Measurements from ENCODE around the gene ZBTB22.
"Not testable (repeated sequence)": the region's sequence is repeated elsewhere in the genome, so short reads cannot be mapped to it uniquely, and the experiment has no call there.

ZBTB22 gene

DNA sequence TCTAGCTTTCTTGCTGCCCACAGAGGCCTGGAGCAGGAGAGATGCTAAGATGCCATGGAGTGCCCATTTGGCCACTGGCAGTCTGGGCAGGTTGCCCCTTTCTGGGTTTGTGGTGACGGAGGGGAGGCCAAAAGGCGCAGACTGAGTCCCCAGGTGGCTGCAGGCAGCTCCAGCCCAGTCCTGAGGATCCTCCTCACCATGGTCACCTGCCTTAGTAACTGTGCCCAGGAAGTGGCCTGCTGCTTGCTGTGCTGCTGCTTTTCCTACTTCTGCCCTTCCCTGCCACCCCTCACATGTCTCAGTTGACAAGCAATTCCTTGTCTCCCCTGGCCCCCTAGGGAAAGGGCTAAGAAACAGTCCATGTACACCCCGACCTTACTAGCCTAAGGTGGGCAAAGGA, 38.8 kb upstream of the ZBTB22 start:
- H3K4me3 ChIP-seq (ENCODE audit: insufficient read depth in 1 of 2, low read depth in 1 of 2, low read length in 2 of 2): no peak overlapping the region
- no peak overlapping the region for H2BK15ac ChIP-seq (ENCODE audit: low read depth, poor library complexity, severe bottlenecking)
- H2BK120ac ChIP-seq (ENCODE audit: low read depth, low read length): no peak overlapping the region
- no peaks in the 10 kb centered on the region for H3K79me1 ChIP-seq (replicated peaks; ENCODE audit: low read length, poor library complexity, severe bottlenecking)
- no peak for DNase-seq
- H3K27ac ChIP-seq (ENCODE audit: low read length, poor library complexity, severe bottlenecking): no peak overlapping the region
- H3K23ac ChIP-seq (ENCODE audit: low read length in 2 of 2): no peak overlapping the region
- WGBS: 98% methylated on average over 3 of the region's 3 CpGs
- H4K91ac ChIP-seq (ENCODE audit: low read length): no peak overlapping the region
- H3K9me3 ChIP-seq (ENCODE audit: control insufficient read depth, low read length): no peaks in the 10 kb centered on the region
- H3K4me2 ChIP-seq (ENCODE audit: low read length, poor library complexity, severe bottlenecking): no peak overlapping the region
- no peak overlapping the region for H3K9ac ChIP-seq (ENCODE audit: low read length)
- peaks cover 7% of the 10 kb centered on the region for H3K4me1 ChIP-seq (ENCODE audit: control insufficient read depth, insufficient read depth, low read depth, low read length)
- H3K36me3 ChIP-seq (ENCODE audit: control insufficient read depth in 1 of 2, insufficient read depth in 2 of 2, low read depth in 1 of 2, low read length in 2 of 2): no peaks in the 10 kb centered on the region
- no peak overlapping the region for H2BK12ac ChIP-seq (ENCODE audit: low read length in 2 of 2)
- peak overlapping the region in 1 of 2 experiments; percentile 32 for H3K14ac ChIP-seq (ENCODE audit: low read length in 2 of 2)
- no peak overlapping the region for H2AK5ac ChIP-seq (ENCODE audit: low read length, severe bottlenecking)
- peaks cover 0 to 44% of the 10 kb centered on the region in 2 experiments for H3K27me3 ChIP-seq (ENCODE audit: control insufficient read depth in 1 of 2, insufficient read depth in 1 of 2, low read length in 2 of 2)
- H3K4ac ChIP-seq (ENCODE audit: low read depth in 1 of 2, low read length in 2 of 2): no peak overlapping the region
- no peak overlapping the region for H2BK5ac ChIP-seq (ENCODE audit: low read depth, low read length, poor library complexity, severe bottlenecking)
- no peak overlapping the region for H4K8ac ChIP-seq (ENCODE audit: low read length)
- H3K18ac ChIP-seq (ENCODE audit: low read depth in 1 of 2, low read length in 2 of 2): peak overlapping the region in 1 of 2 experiments; percentile 34
- peak overlapping the region; percentile 23 for H2AFZ ChIP-seq (ENCODE audit: low read depth, low read length)

DNA sequence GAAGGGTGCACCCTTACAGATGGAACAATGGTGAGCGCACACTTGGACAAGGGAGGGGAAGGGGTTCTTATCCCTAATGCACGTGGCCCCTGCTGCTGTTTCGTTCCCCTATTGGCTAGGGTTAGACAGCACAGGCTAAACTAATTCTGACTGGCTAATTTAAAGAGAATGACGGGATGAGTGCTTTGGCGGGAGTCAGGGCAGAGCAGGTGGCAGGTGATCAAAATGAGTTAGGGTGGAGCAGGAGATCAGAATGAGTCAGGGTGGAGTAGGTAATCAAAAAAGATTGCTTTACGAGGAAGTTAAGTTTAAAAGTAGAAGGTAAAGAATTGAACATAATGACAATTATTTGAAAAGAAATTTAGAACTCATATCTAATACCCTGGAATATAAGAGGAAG, 38.3 kb upstream of the ZBTB22 start:
- not testable (repeated sequence) for H3K9ac ChIP-seq (ENCODE audit: low read length); H3K23ac ChIP-seq (ENCODE audit: low read length in 2 of 2); H4K91ac ChIP-seq (ENCODE audit: low read length); H3K18ac ChIP-seq (ENCODE audit: low read depth in 1 of 2, low read length in 2 of 2); H3K4me3 ChIP-seq (ENCODE audit: insufficient read depth in 1 of 2, low read depth in 1 of 2, low read length in 2 of 2); DNase-seq; H3K79me1 ChIP-seq (replicated peaks; ENCODE audit: low read length, poor library complexity, severe bottlenecking); H3K27ac ChIP-seq (ENCODE audit: low read length, poor library complexity, severe bottlenecking); H3K4me1 ChIP-seq (ENCODE audit: control insufficient read depth, insufficient read depth, low read depth, low read length); H2BK15ac ChIP-seq (ENCODE audit: low read depth, poor library complexity, severe bottlenecking); H2BK5ac ChIP-seq (ENCODE audit: low read depth, low read length, poor library complexity, severe bottlenecking); H3K14ac ChIP-seq (ENCODE audit: low read length in 2 of 2); H2BK120ac ChIP-seq (ENCODE audit: low read depth, low read length); H3K4me2 ChIP-seq (ENCODE audit: low read length, poor library complexity, severe bottlenecking); H3K9me3 ChIP-seq (ENCODE audit: control insufficient read depth, low read length); H3K36me3 ChIP-seq (ENCODE audit: control insufficient read depth in 1 of 2, insufficient read depth in 2 of 2, low read depth in 1 of 2, low read length in 2 of 2); H4K8ac ChIP-seq (ENCODE audit: low read length); H2AFZ ChIP-seq (ENCODE audit: low read depth, low read length); H2AK5ac ChIP-seq (ENCODE audit: low read length, severe bottlenecking); H3K4ac ChIP-seq (ENCODE audit: low read depth in 1 of 2, low read length in 2 of 2); H2BK12ac ChIP-seq (ENCODE audit: low read length in 2 of 2)
- H3K27me3 ChIP-seq (ENCODE audit: control insufficient read depth in 1 of 2, insufficient read depth in 1 of 2, low read length in 2 of 2): peaks cover 0 to 44% of the 10 kb centered on the region in 2 experiments
- 79% methylated on average over 5 of the region's 6 CpGs for WGBS

DNA sequence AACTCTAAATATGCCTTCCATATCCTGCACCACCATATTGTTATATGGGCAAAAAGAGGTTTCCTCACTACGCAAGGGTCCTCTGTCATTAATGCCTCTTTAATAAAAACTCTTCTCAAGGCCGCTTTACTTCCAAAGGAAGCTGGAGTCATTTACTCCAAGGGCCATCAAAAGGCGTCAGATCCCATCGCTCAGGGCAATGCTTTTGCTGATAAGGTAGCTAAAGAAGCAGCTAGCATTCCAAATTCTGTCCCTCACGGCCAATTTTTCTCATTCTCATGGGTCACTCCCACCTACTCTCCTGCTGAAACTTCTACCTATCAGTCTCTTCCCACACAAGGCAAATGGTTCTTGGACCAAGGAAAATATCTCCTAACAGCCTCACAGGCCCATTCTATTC, 30.3 kb upstream of the ZBTB22 start:
- H2BK120ac ChIP-seq (ENCODE audit: low read depth, low read length): no peak overlapping the region
- no peak overlapping the region for H2AK5ac ChIP-seq (ENCODE audit: low read length, severe bottlenecking)
- DNase-seq: no peak
- no peak overlapping the region for H4K8ac ChIP-seq (ENCODE audit: low read length)
- H2AFZ ChIP-seq (ENCODE audit: low read depth, low read length): no peak overlapping the region
- WGBS: 89% methylated on average over 5 of the region's 5 CpGs
- no peak overlapping the region for H3K27ac ChIP-seq (ENCODE audit: low read length, poor library complexity, severe bottlenecking)
- H4K91ac ChIP-seq (ENCODE audit: low read length): no peak overlapping the region
- no peak overlapping the region for H3K4ac ChIP-seq (ENCODE audit: low read depth in 1 of 2, low read length in 2 of 2)
- no peak overlapping the region for H3K23ac ChIP-seq (ENCODE audit: low read length in 2 of 2)
- no peak overlapping the region for H2BK15ac ChIP-seq (ENCODE audit: low read depth, poor library complexity, severe bottlenecking)
- peaks cover 3% of the 10 kb centered on the region for H3K4me1 ChIP-seq (ENCODE audit: control insufficient read depth, insufficient read depth, low read depth, low read length)
- no peak overlapping the region for H3K18ac ChIP-seq (ENCODE audit: low read depth in 1 of 2, low read length in 2 of 2)
- no peak overlapping the region for H2BK12ac ChIP-seq (ENCODE audit: low read length in 2 of 2)
- H3K36me3 ChIP-seq (ENCODE audit: control insufficient read depth in 1 of 2, insufficient read depth in 2 of 2, low read depth in 1 of 2, low read length in 2 of 2): no peaks in the 10 kb centered on the region
- H3K9me3 ChIP-seq (ENCODE audit: control insufficient read depth, low read length): no peaks in the 10 kb centered on the region
- H2BK5ac ChIP-seq (ENCODE audit: low read depth, low read length, poor library complexity, severe bottlenecking): no peak overlapping the region
- H3K14ac ChIP-seq (ENCODE audit: low read length in 2 of 2): no peak overlapping the region
- H3K79me1 ChIP-seq (replicated peaks; ENCODE audit: low read length, poor library complexity, severe bottlenecking): no peaks in the 10 kb centered on the region
- H3K9ac ChIP-seq (ENCODE audit: low read length): no peak overlapping the region
- H3K4me2 ChIP-seq (ENCODE audit: low read length, poor library complexity, severe bottlenecking): no peak overlapping the region
- H3K27me3 ChIP-seq (ENCODE audit: control insufficient read depth in 1 of 2, insufficient read depth in 1 of 2, low read length in 2 of 2): peaks cover 0 to 57% of the 10 kb centered on the region in 2 experiments
- no peak overlapping the region for H3K4me3 ChIP-seq (ENCODE audit: insufficient read depth in 1 of 2, low read depth in 1 of 2, low read length in 2 of 2)

DNA sequence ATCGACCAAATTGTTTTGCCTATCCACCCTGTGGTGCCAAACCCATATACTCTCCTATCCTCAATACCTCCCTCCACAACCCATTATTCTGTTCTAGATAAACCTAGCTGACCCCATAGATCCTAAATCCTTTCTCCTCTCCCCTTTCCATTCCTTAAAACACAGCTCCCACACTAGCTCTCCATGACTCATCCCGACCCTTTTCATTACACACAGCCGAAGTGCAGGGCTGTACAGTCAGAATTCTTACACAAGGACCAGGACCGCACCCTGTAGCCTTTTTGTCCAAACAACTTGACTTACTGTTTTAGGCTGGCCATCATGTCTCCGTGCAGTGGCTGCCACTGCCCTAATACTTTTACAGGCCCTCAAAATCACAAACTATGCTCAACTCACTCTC, 29.4 kb upstream of the ZBTB22 start:
- H3K14ac ChIP-seq (ENCODE audit: low read length in 2 of 2); H2BK12ac ChIP-seq (ENCODE audit: low read length in 2 of 2); H4K91ac ChIP-seq (ENCODE audit: low read length); H4K8ac ChIP-seq (ENCODE audit: low read length); H2AK5ac ChIP-seq (ENCODE audit: low read length, severe bottlenecking); H3K18ac ChIP-seq (ENCODE audit: low read depth in 1 of 2, low read length in 2 of 2); H3K4ac ChIP-seq (ENCODE audit: low read depth in 1 of 2, low read length in 2 of 2); H3K79me1 ChIP-seq (replicated peaks; ENCODE audit: low read length, poor library complexity, severe bottlenecking); H3K4me3 ChIP-seq (ENCODE audit: insufficient read depth in 1 of 2, low read depth in 1 of 2, low read length in 2 of 2); H3K23ac ChIP-seq (ENCODE audit: low read length in 2 of 2); H2BK5ac ChIP-seq (ENCODE audit: low read depth, low read length, poor library complexity, severe bottlenecking); H3K4me1 ChIP-seq (ENCODE audit: control insufficient read depth, insufficient read depth, low read depth, low read length); H2AFZ ChIP-seq (ENCODE audit: low read depth, low read length); H3K4me2 ChIP-seq (ENCODE audit: low read length, poor library complexity, severe bottlenecking); H2BK15ac ChIP-seq (ENCODE audit: low read depth, poor library complexity, severe bottlenecking); H3K36me3 ChIP-seq (ENCODE audit: control insufficient read depth in 1 of 2, insufficient read depth in 2 of 2, low read depth in 1 of 2, low read length in 2 of 2); H3K9me3 ChIP-seq (ENCODE audit: control insufficient read depth, low read length); H3K27ac ChIP-seq (ENCODE audit: low read length, poor library complexity, severe bottlenecking); H2BK120ac ChIP-seq (ENCODE audit: low read depth, low read length): not testable (repeated sequence)
- peak; percentile 60 for DNase-seq
- 56% methylated on average over 5 of the region's 5 CpGs for WGBS
- H3K27me3 ChIP-seq (ENCODE audit: control insufficient read depth in 1 of 2, insufficient read depth in 1 of 2, low read length in 2 of 2): peaks cover 0 to 54% of the 10 kb centered on the region in 2 experiments
- peak overlapping the region; percentile 36 for H3K9ac ChIP-seq (ENCODE audit: low read length)

Data from mesenchymal stem cell (in vitro differentiated cells and primary cell).